SU-DHL-6 (cell line): ENCODE measurements around the gene EGFL8.
A peak's percentile ranks its signal among the peaks of the same experiment; 100 is the strongest.

ENCODE experiments used
- H2AFZ ChIP-seq: fragments of 200-600 bp; sonication (generic); 2 replicates; pipeline ENCODE4 v1.6.1; 2014; ENCODE audit warnings: low read depth, mild to moderate bottlenecking, moderate library complexity, mixed read lengths, antibody characterized with exemption, low read length; ENCODE audit not compliant: severe bottlenecking
- H3F3A ChIP-seq: fragments of 200-600 bp; shearing (Covaris generic); 2 replicates; pipeline ENCODE4 v1.6.0; 2016; ENCODE audit warnings: antibody characterized with exemption, mild to moderate bottlenecking; ENCODE audit not compliant: insufficient read depth
- H3K27ac ChIP-seq: fragments of 200-600 bp; sonication (generic); 2 replicates; pipeline ENCODE4 v1.5.1; 2016; ENCODE audit warnings: low read depth, mild to moderate bottlenecking, low read length, moderate library complexity, mixed read lengths
- H3K27me3 ChIP-seq: fragments of 200-600 bp; sonication (generic), shearing (Covaris generic); 2 replicates; pipeline ENCODE4 v1.6.0; 2014; ENCODE audit warnings: mild to moderate bottlenecking, low read length
- H3K36me3 ChIP-seq: fragments of 200-600 bp; sonication (generic); 2 replicates; pipeline ENCODE4 v1.6.1; 2014; ENCODE audit warnings: mild to moderate bottlenecking, low read length, mixed read lengths
- H3K4me2 ChIP-seq: fragments of 300-600, 200-600 bp; shearing (Covaris generic), sonication (generic); 2 replicates; pipeline ENCODE4 v1.6.0; 2014; ENCODE audit warnings: low read length, low read depth, mild to moderate bottlenecking; ENCODE audit not compliant: poor library complexity, severe bottlenecking
- H3K4me3 ChIP-seq: fragments of 200-600 bp; sonication (generic); 2 replicates; pipeline ENCODE4 v1.5.1; 2014; ENCODE audit warnings: antibody characterized with exemption, low read length, mild to moderate bottlenecking, mixed read lengths; ENCODE audit not compliant: insufficient read depth, poor library complexity, severe bottlenecking
- H3K79me2 ChIP-seq: fragments of 200-600 bp; sonication (generic); 2 replicates; pipeline ENCODE4 v1.6.1; 2014; ENCODE audit warnings: mild to moderate bottlenecking, low read length, moderate library complexity; ENCODE audit not compliant: insufficient read depth
- H3K9ac ChIP-seq: fragments of 200-600 bp; sonication (generic); 2 replicates; pipeline ENCODE4 v1.7.0; 2014; ENCODE audit warnings: mild to moderate bottlenecking, low read length
- H3K9me2 ChIP-seq: fragments of 200-600 bp; sonication (generic); replicated peaks from 2 replicates; pipeline ENCODE4 v1.6.1; 2014; ENCODE audit warnings: low read length; ENCODE audit not compliant: insufficient read depth
- H3K9me3 ChIP-seq: fragments of 200-600 bp; sonication (generic); 2 replicates; pipeline ENCODE4 v1.6.1; 2014; ENCODE audit warnings: low read length, mixed read lengths; ENCODE audit not compliant: insufficient read depth
- H4K20me1 ChIP-seq: fragments of 200-600 bp; sonication (generic); 2 replicates; pipeline ENCODE4 v1.6.1; 2014; ENCODE audit warnings: low read depth, mild to moderate bottlenecking, antibody characterized with exemption, low read length, moderate library complexity, mixed read lengths
- EZH2phosphoT487 ChIP-seq: fragments of 200-600 bp; sonication (generic), shearing (Covaris generic); conservative IDR thresholded peaks from 2 replicates; pipeline ENCODE4 v1.6.1; 2018; ENCODE audit warnings: mild to moderate bottlenecking, antibody characterized with exemption, low read length, moderate library complexity, mixed read lengths
- TF ChIP-seq, protein P1 (sequence below): fragments of 200-600 bp; sonication (generic); IDR thresholded peaks from one replicate; pipeline ENCODE4 v1.5.1; 2017; ENCODE audit warnings: antibody characterized with exemption, mild to moderate bottlenecking, low read length, moderate library complexity; ENCODE audit not compliant: insufficient read depth, poor library complexity, severe bottlenecking

The EGFL8 gene

DNA sequence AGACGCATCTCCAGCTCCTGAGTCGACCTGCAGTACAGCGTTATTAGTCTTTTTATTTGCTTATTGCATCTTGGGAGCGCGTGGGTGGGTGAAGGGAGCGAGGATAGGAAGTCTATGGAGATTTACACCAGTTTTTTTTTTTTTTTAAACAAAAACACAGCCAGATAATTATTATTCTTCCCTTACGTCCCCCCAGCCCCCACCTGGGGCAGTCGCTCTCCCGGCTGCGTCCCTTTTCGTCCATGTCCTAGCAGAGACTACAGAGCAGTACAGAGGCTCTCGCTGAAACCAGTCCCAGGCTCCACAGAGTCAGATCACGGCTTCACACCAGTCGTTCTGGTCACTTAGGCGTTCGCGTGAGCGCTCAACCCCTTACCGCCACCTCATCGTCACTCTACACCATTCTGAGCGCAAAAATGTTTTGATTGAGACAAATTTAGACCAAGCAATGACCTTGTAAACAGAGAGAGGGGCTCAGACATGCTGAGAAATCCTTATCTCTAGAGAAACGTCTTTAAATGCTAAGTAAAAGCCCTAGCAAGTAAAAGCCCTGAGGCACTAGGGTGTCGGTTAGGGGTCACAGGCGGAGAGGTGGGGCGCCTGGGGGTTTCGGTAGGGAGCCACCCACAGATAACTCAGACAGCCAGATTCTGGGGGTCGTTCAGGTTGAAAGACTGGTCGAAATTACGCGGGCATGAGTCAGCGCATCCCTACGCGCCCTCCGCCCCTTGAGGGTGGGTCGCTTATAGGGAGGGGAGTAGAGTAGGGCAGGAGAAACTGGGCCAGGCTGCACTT is 11.4 kb upstream of the EGFL8 start:
- Histone ChIP-seq H3K27me3 (no peaks in the 10 kb centered on the region), H3K27ac (no peak overlapping the region), H4K20me1 (no peaks in the 10 kb centered on the region), H3F3A (peaks cover 8% of the 10 kb centered on the region; the same call in 1 of the 2 replicates), H3K9ac (no peak overlapping the region), H2AFZ (peak overlapping the region; percentile 78), H3K4me2 (no peak overlapping the region), H3K36me3 (no peaks in the 10 kb centered on the region), H3K79me2 (no peaks in the 10 kb centered on the region), H3K9me3 (no peaks in the 10 kb centered on the region), H3K9me2 (no peaks in the 10 kb centered on the region), H3K4me3 (no peak overlapping the region)
- TF ChIP-seq EZH2phosphoT487: no peak
- TF ChIP-seq, protein P1, sequence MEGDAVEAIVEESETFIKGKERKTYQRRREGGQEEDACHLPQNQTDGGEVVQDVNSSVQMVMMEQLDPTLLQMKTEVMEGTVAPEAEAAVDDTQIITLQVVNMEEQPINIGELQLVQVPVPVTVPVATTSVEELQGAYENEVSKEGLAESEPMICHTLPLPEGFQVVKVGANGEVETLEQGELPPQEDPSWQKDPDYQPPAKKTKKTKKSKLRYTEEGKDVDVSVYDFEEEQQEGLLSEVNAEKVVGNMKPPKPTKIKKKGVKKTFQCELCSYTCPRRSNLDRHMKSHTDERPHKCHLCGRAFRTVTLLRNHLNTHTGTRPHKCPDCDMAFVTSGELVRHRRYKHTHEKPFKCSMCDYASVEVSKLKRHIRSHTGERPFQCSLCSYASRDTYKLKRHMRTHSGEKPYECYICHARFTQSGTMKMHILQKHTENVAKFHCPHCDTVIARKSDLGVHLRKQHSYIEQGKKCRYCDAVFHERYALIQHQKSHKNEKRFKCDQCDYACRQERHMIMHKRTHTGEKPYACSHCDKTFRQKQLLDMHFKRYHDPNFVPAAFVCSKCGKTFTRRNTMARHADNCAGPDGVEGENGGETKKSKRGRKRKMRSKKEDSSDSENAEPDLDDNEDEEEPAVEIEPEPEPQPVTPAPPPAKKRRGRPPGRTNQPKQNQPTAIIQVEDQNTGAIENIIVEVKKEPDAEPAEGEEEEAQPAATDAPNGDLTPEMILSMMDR: no peak

DNA sequence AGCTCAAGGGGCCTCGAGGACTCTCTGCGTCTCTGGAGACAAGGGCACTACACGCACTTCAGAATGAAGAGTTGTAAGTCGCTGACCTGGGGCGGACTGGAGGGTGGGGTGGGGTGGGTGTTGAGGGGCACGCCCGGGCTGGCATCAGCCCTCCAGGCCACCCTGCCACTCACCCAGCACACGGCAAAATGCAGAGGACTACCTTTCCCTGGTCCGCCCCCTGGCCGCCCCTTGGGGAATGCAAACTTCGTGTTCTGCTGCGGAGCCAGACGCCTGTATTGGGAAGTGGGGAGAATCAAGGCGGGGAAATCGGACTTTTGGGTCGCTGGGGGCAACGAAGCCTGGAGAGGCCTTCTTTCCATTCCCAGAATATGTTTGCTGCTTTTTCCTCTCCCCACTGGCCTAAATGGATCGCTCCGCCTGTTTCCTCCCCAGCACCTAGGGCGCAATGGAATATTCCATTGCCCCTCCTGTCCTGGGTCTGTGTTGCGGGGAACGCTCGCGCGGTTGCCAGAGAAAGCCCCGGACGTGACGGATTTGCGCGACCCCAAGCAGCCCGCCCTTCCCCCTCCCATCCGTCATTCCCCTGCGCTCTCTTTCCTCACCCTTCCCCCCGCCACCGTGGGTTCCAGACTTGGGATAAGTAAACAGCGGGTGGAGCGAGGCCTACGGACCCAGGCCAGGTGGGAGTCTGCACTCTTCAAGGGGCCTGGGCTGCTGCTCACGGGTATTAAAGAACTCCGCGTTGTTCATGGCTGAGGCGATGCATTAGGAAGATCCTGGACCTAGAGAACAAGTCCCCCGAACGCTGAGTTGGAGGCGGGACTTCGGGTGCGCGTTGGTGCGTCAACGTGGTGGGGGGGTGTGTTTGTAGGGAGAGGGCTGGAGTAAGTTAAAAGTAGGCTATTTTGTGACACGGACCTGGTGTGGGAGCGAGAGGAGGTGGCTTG is 10.6 kb upstream of the EGFL8 start, which contains the start of gene PPT2:
Gene PPT2, plus strand, starts transcription at position 578 of the 950 bp plus-strand sequence. CDS start 454 bp downstream, outside the sequence.
- Histone ChIP-seq H3K4me2 (peak within 1 kb of the TSS; percentile 62), H2AFZ (peak within 1 kb of the TSS; percentile 78), H3F3A (peaks cover 8% of the 10 kb centered on the region; the same call in 1 of the 2 replicates), H4K20me1 (no peaks in the 10 kb centered on the region), H3K27me3 (no peaks in the 10 kb centered on the region), H3K4me3 (peak within 1 kb of the TSS; percentile 61), H3K36me3 (0 out of 2 replicates have a peak, but pooled peaks cover 3% of the 10 kb centered on the region), H3K9me3 (no peaks in the 10 kb centered on the region), H3K9me2 (no peaks in the 10 kb centered on the region), H3K79me2 (no peaks in the 10 kb centered on the region), H3K27ac (no peak within 1 kb of the TSS), H3K9ac (peak within 1 kb of the TSS; percentile 61)
- TF ChIP-seq, protein P1: no peak
- no peak for TF ChIP-seq EZH2phosphoT487

- H3K9ac ChIP-seq: peak overlapping the region; percentile 61
- no peaks in the 10 kb centered on the region for H3K79me2 ChIP-seq
- TF ChIP-seq, protein P1: peak; percentile 85
- TF ChIP-seq EZH2phosphoT487: no peak
- 0 out of 2 replicates have a peak, but pooled peaks cover 3% of the 10 kb centered on the region for H3K36me3 ChIP-seq
- peaks cover 8% of the 10 kb centered on the region; the same call in 1 of the 2 replicates for H3F3A ChIP-seq
- no peak overlapping the region for H3K27ac ChIP-seq
- peak overlapping the region; percentile 78 for H2AFZ ChIP-seq
- no peaks in the 10 kb centered on the region for H3K9me3 ChIP-seq
- peak overlapping the region; percentile 62 for H3K4me2 ChIP-seq
- H3K4me3 ChIP-seq: peak overlapping the region; percentile 61
- H4K20me1 ChIP-seq: no peaks in the 10 kb centered on the region
- no peaks in the 10 kb centered on the region for H3K27me3 ChIP-seq
- H3K9me2 ChIP-seq: no peaks in the 10 kb centered on the region
These were observed 9.8 kb upstream of the EGFL8 start for GRCh38 chr6:32154514-32155161.
